ENCODE results near the gene MRPL50.

MRPL50 gene

GRCh38 chr9:101380295-101380694 lies 18.1 kb downstream of the MRPL50 start:
- no peak for DNase-seq (ENCODE audit: low read depth in 1 of 2, low spot score in 1 of 2)

GRCh38 chr9:101376111-101376848 lies 22.1 kb downstream of the MRPL50 start:
- no peak for DNase-seq (ENCODE audit: low read depth in 1 of 2, low spot score in 1 of 2)

DNA sequence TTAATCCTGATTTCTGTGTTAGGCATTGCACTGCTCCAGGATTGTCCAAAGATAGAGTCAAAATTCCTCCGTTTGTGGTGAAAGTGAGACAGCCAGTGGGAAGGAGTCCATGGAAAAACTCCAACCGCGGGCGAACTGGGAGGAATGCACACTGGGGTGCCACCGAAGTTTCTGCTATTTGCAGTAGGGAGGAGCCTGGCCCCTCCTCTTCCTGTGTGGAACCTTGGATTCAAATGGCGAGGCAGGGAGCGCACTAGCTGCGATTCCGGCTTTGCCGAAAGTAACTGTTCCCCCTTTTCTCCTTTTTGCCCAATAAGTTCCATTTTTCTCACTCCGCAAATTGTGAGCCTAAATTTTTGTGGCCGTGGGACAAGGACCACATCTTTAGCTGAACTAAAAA lies 22.9 kb downstream of the MRPL50 start:
- DNase-seq (ENCODE audit: low read depth in 1 of 2, low spot score in 1 of 2), result no peak

- no peak for DNase-seq (ENCODE audit: low read depth in 1 of 2, low spot score in 1 of 2)
Measured at GRCh38 chr9:101372327-101373118, 25.9 kb downstream of the MRPL50 start.

DNA sequence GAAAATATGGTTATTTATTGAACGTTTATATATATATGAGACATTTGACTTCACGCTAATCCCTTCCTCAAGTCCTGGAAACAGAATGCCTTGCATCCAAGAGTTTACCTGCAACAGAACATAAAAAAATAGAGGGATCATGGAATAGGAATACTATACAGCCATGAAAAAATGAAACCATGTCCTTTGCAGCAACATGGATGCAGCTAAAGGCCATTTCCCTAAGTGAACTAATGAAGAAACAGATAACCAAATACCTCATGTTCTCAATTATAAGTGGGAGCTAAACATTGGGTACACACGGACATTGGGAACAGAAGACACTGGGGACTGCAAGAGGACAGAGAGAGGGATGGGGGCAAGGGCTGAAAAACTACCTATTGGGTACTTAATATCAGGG lies 26.6 kb downstream of the MRPL50 start:
- no peak for DNase-seq (ENCODE audit: low read depth in 1 of 2, low spot score in 1 of 2)

- no peak for DNase-seq (ENCODE audit: low read depth in 1 of 2, low spot score in 1 of 2)
Measured at GRCh38 chr9:101369884-101370531, 28.4 kb downstream of the MRPL50 start.

DNA sequence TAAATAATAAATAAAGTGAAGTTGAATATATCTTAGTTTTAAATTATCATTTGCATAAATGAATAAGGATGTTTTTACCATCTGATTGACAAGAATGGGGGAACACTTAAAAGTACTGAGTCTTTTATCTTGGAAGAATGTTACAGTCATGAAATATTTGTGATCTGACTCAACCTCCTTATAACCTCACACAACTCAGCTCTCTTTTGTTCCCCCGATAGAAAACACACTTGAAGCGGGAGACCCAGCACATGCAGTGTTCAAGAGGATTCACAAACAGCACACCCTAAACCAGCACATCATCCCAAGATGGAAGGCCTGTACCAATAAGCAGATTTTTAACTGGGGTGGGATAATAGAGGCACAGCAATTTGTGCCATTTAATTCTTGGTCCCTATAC lies 29.1 kb downstream of the MRPL50 start:
- DNase-seq (ENCODE audit: low read depth in 1 of 2, low spot score in 1 of 2), result no peak

DNA sequence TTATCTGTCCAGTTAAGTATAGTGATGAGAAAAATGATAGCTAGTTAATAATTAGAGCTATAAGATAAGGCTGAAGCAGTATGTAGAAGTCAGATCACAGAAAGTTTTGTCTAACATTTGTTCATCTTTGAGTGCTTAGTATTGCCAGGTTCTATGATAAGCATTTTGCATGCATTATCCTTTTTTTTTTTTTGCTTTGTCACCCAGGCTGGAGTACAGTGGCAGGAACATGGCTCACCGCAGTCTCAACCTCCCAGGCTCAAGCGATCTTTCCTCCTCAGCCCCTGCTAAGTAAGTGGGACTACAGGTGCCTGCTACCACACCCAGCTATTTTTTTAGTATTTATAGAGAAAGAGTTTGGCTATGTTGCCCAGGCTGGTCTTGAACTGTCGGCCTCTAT lies 31.1 kb downstream of the MRPL50 start:
- no peak for DNase-seq (ENCODE audit: low read depth in 1 of 2, low spot score in 1 of 2)

DNA sequence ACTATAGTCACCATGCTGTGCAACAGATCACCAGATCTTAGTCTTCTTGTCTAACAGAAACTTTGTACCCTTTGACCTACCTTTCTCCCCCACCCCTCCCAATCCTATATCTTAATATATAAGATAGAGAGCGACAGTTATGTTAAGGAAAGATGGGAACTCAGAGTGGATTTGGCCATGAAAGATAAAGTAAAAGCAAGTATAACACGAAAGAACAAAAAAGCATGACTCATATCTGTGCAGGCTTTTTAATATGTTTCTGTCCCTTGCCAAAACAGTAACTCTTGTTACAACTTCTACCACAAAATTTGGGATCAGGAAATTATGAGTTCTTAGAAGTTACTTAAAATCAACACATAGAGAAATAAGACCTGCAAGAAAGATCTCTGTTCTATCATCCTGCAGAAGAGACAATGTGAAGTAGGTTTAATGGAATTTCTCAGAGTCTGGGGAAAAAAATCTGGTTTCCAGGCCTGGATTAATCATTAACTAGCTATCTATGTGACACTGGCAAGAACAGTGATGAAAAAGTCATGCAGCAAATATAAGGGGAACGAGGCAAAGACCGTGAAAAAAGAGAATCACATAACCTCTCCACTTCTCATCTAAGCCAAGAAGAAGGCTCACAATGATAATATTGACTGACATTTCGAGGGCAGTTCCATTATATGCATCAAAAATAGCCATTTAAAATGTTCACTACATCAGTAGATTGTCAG lies 32.2 kb downstream of the MRPL50 start:
- DNase-seq (ENCODE audit: low read depth in 1 of 2, low spot score in 1 of 2), result no peak

- DNase-seq (ENCODE audit: low read depth in 1 of 2, low spot score in 1 of 2), result no peak
Measured at GRCh38 chr9:101365181-101365580, 33.2 kb downstream of the MRPL50 start.

- DNase-seq (ENCODE audit: low read depth in 1 of 2, low spot score in 1 of 2), result no peak
Measured at GRCh38 chr9:101362450-101362849, 36.0 kb downstream of the MRPL50 start.

- DNase-seq (ENCODE audit: low read depth in 1 of 2, low spot score in 1 of 2), result no peak
Measured at GRCh38 chr9:101360647-101361046, 37.8 kb downstream of the MRPL50 start.

- no peak for DNase-seq (ENCODE audit: low read depth in 1 of 2, low spot score in 1 of 2)
Measured at GRCh38 chr9:101359679-101360078, 38.7 kb downstream of the MRPL50 start.

GRCh38 chr9:101356619-101357018 lies 41.8 kb downstream of the MRPL50 start:
- no peak for DNase-seq (ENCODE audit: low read depth in 1 of 2, low spot score in 1 of 2)

GRCh38 chr9:101354765-101355708 lies 43.4 kb downstream of the MRPL50 start:
- no peak for DNase-seq (ENCODE audit: low read depth in 1 of 2, low spot score in 1 of 2)

- DNase-seq (ENCODE audit: low read depth in 1 of 2, low spot score in 1 of 2), result no peak
Measured at GRCh38 chr9:101354143-101354764, 44.2 kb downstream of the MRPL50 start.

DNA sequence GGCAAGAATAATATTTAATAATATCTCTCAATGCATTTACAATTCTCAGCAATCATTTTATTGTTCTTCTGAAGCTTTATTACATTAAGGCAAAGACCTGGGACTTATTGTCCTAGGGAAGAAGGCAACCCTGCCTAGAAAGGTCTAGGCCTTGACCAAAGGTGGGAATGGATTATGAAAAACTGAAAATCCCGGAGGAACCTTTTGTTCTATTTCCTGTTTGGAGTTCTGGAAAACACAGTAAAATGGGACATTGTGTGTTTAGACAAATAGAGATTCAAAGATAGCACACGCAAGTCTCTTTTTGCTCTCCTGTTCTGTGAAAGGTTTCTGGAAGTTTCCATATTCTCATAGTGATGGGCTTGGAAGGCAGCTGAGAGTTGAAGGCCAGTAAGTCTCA lies 44.7 kb downstream of the MRPL50 start:
- DNase-seq (ENCODE audit: low read depth in 1 of 2, low spot score in 1 of 2), result no peak

GRCh38 chr9:101352892-101353463 lies 45.4 kb downstream of the MRPL50 start:
- DNase-seq (ENCODE audit: low read depth in 1 of 2, low spot score in 1 of 2), result no peak

- DNase-seq (ENCODE audit: low read depth in 1 of 2, low spot score in 1 of 2), result no peak
Measured at GRCh38 chr9:101350285-101350684, 48.1 kb downstream of the MRPL50 start.

- no peak for DNase-seq (ENCODE audit: low read depth in 1 of 2, low spot score in 1 of 2)
Measured at GRCh38 chr9:101342595-101342994, 55.8 kb downstream of the MRPL50 start.
